Stimulated activated CD4-positive, alpha-beta T cell treated with anti-CD3 and anti-CD28 coated beads, TNF-alpha, amount 100 ng/mL, for 24 hours (primary cell): ENCODE data around the gene IRF3.
A peak's percentile ranks its signal among the peaks of the same experiment; 100 is the strongest.
"Not testable (repeated sequence)": the region's sequence is repeated elsewhere in the genome, so short reads cannot be mapped to it uniquely, and the experiment has no call there.

Source experiments
- DNase-seq, 3 experiments: peaks; one replicate each; pipeline ENCODE4 v3.0.0-alpha.2; 2020; ENCODE audit warnings: low read depth in 3 of 3

IRF3 gene

DNA sequence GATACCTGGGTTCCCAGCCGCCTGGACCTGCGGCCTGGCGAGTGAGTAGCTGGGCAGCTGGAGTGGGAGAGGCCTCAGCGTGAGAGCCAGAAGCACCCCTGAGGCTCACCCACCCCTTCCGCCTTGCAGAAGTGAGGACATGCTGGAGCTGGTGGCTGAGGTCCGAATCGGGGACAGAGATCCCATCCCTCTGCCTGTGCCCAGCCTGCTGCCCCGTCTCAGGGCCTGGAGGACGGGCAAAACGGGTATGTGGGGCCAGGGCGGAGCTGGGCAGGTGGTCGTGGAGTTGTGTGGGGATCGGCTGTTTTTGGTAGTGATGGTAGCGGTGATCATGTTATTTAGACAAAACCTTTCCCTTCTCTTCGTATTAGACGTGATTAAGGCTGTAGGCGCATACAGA, 19.1 kb downstream of the IRF3 start:
- no peak for DNase-seq

DNA sequence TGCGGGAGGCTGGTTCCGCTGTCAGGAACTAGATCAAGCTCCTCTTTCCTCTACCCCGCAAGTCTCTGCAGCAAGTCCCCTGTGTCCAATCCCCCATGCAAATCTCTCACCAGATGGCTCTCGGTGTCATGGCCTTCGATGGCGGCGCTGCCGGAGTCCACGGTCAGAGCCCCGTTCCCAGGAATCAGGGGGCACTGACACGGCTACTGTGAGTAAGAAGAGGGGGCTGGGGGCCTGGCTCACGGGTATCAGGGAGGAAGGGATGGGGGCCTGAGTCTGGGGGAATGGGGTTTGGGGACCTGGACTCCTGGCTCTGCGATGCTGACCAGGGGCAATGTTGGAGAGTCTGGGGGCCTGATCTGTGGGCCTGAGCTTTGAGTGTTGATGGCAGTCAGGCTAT, 19.7 kb downstream of the IRF3 start:
- no peak for DNase-seq

- DNase-seq, result no peak
Measured at GRCh38 chr19:49645592-49645991, 20.1 kb downstream of the IRF3 start.

- DNase-seq, result no peak
Measured at GRCh38 chr19:49643466-49643865, 22.2 kb downstream of the IRF3 start.

GRCh38 chr19:49642492-49643035, 23.1 kb downstream of the IRF3 start:
- no peak for DNase-seq

DNA sequence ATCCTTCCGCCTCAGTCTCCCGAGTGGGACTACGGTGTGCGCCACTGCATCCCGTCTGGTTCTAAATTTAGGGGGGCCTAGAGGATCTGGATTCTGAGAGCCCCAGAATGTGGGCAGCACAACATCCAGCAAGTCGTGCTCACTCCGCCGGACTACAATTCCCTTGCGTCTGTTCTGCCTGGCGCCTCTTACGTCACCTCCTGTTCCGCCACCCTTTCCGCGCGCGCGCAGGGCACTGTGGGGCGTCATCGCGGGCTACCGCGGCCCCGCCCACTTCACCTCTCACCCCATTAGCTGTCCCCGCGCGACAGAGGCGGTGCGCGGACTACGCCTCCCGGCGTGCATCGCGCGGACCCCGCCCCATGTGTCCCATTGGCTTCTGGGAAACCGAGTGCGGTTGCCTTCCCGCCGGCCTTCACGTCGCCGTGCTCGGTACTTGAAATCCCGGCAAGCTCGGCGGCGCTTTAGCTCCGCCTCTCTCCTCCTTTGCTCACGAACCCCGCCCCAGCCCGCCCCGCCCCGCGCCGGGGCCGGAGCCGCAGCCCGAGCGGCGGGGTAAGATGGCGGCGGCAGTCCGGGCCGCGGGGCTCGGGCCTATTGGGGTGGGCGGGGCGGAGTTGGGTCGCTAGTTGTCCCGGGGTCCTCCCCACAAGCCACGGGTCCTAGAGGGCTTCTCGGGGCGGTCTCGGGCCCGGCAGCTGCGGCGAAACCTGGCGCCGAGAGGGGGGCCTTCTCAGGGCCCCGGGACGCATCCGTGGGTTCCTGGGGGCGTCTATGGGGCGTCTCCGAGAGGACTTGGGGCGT, 23.8 kb downstream of the IRF3 start, which contains the start of gene SCAF1:
Gene SCAF1 (plus strand): TSS at position 522 of the 804 bp plus-strand sequence. CDS start 2,818 bp downstream, outside the sequence.
- DNase-seq, result peak; percentile 97 to 99 (median 99)

DNA sequence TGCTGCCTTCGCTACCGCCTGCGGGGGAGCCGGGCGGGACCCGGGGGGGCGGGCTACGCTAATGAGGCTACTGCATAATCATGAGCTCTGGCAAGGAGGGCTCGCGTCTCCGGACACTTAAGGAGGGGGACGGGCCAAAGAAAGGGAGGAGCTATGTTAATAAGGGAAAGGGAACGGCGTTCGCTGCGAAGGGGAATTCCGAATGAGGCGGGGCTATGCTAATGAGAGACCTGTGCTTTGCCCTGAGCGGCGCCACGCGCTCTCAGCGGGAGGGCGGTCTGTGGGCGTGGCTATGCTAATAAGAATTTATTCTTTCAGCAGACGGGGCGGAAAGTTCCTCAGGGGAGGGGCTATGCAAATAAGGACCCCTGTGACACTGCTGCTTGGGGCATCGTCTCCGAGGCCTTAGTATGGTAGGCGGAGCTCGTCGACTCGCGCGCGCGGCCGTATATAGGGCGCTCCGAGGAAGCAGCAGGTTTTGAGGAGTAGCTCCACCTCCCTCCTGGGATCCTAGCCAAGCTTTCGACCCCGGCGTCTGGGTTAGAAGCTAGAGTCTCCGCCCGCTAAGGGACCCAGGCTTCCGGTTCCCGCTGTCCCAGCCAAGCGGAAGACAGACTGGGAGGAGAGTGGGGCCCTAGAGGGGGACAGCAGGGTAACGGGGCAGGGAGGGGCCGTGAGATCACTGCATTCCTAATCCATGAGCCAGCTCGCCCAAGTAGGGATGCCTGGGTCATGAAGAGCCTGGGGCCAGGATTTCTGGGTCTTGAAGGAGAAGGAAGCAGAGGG, 25.4 kb downstream of the IRF3 start, which contains the start of gene RRAS:
Gene RRAS (minus strand): TSS at position 31 of the 786 bp plus-strand sequence. CDS start 45 bp downstream, outside the sequence.
- DNase-seq, result peak; percentile 99 to 100 (median 100)

DNA sequence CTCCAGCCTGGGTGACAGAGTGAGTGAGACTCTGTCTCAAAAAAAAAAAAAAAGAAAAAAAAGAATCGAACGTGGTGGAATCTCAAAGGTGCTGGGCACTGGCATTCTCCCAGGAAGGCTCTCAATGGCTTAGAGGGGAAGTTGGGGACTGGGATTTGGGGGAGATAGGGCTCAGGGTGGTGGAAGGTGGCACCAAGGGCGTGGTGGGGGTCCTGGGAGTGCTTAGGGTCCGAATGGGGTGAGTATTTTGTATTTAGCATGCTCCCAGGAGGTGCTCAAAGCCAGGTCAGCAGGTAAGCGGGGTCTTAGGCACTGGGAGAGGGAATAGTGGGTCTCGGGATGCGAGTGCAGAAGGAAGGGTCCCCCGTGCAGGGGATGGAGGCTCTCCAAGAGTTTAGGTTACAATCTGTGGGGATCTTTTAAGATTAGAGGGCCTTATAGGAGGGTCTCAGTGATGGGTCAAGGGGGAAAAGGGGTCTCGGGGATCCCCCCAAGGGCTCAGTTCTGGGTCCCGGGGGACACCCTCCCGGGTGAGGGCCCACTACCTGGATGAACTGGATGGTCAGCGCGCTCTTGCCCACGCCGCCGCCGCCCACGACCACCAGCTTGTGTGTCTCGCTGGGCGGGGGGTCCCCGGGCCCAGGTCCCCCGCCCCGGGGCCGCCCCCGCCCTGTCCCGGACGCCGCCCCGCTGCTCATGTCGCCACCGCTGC, 26.1 kb downstream of the IRF3 start:
- DNase-seq, result no peak

DNA sequence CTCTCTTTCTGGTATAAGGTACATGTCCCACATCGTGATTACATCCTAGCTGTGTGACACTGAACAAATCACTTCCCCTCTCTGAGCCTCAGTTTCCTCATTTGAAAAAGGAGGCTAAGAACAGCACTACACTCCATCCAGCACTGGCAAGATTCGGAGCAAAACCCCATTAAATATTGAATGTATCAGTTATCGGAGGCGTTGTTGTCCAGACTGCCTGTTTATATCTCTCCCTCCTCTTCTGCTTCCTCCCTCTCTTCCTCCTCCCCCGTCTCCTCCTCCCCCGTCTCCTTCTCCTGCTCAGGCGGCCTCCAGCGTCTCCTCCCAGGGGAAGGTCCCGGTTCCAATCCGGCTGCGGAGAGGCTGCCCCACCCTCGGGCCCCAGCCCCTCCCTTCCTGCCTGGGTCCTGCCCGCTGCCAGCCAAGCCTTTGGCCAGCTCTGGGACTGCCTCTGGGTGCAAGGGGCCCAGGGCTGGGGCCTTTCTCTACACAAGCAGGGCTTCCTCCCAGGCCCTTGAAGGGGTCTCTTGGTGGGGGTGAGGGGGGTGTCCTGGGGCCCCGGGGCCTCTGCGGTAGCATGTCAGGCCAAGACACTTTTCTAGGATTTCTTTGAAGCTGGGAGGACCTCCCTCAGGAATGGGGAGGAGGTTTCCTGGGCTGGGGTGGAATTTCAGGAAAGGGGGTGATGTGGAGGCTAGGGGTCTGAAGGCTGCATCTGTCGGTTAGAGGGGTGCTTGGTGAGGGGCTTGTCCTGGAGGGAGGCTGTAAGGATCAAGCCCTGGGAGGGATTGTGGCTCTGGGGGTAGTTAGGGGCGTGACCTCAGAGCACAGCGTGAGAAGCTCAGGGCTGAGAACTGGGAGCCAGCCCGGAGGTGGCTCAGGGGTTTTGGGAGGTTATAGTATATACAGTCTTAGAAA, 27.6 kb downstream of the IRF3 start:
- no peak for DNase-seq

DNA sequence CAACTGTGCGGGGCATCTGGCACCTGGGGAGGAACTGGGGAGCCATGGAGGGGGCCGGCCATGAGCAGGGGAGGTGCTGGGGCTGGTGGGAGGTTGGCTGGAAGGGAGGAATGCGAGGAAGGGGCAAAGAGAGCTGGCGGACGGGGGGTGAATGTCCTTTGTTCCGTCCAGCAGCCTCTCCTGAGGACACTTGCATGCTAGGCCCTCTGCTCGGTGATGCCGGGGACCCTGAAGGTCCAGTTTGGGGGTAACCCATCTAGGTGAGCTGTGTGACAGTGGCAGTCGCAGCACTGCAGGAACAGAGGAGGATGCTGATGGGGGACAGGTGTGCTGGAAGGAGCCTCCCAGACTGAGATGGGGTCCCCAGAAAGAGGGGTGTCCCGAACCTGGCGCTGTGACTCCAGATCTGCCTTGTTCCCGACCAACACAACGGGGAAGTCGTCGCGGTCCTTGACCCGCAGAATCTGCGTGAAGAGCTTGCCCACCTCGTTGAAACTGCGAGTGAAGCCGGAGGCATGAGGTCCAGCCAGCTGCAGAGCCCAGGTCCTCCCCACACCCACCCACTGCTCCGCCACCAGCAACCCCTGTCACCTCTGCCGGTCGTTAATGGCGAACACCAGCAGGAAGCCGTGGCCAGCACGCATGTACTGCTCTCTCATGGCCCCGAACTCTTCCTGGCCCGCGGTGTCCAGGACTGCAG, 29.3 kb downstream of the IRF3 start:
- no peak for DNase-seq

GRCh38 chr19:49635530-49636232, 30.0 kb downstream of the IRF3 start:
- no peak for DNase-seq

DNA sequence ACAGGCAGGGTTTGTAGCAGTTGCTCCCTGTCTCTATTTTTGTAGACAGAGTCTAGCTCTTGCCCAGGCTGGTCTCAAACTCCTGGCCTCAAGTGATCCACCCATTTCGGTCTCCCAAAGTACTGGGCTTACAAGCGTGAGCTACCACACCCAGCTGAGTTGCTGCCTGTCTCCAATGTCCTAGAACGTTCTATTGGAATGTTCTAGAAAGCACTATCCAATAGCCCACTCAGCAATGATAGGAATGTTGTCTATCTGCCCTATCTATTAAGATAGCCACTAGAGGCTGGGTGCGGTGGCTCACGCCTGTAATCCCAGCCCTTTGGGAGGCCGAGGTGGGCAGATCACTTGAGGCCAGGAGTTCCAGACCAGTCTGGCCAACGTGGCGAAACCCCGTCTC, 32.4 kb downstream of the IRF3 start:
- not testable (repeated sequence) for DNase-seq

- no peak for DNase-seq
Measured at GRCh38 chr19:49632576-49632975, 33.1 kb downstream of the IRF3 start.

DNA sequence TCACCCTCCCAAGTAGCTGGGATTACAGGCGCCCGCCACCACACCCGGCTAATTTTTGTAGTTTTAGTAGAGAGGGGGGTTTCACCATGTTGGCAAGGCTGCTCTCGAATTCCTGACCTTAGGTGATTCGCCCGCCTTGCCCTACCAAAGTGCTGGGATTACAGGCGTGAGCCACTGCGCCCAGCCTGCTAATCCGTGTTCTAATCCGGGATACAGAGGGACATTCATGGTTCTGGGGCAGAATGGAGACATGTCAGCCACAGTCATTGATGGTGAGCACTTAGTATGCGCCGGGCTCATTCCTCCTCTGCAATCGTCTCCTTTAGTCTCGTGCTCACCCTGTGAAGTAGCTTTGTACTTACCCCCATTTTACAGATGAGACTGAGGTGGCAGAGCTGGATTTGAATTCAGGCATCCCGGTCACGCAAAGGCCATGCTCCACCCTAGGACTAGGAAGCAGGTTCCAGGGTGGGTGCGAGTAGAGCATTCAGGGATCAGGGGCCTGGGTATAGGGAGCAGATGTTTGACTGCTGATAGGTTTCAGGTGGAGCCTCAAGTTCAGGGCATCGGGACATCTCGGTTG, 34.0 kb downstream of the IRF3 start:
- DNase-seq, result no peak

- DNase-seq, result no peak
Measured at GRCh38 chr19:49631014-49631588, 34.6 kb downstream of the IRF3 start.

GRCh38 chr19:49629659-49630058, 36.0 kb downstream of the IRF3 start:
- no peak for DNase-seq

- no peak for DNase-seq
Measured at GRCh38 chr19:49626226-49626625, 39.4 kb downstream of the IRF3 start.

GRCh38 chr19:49624967-49625910, 40.4 kb downstream of the IRF3 start:
- no peak for DNase-seq
